Hematopoietic multipotent progenitor cell treated with erythropoietin and hydrocortisone succinate and interleukin-3 and kit ligand, for 17 days (in vitro differentiated cells): Measurements from ENCODE around the gene CTU2.

ENCODE experiments used
- DNase-seq: peaks from one replicate; pipeline ENCODE4 v3.0.0-alpha.2; 2015; ENCODE audit warnings: low spot score

Gene CTU2

DNA sequence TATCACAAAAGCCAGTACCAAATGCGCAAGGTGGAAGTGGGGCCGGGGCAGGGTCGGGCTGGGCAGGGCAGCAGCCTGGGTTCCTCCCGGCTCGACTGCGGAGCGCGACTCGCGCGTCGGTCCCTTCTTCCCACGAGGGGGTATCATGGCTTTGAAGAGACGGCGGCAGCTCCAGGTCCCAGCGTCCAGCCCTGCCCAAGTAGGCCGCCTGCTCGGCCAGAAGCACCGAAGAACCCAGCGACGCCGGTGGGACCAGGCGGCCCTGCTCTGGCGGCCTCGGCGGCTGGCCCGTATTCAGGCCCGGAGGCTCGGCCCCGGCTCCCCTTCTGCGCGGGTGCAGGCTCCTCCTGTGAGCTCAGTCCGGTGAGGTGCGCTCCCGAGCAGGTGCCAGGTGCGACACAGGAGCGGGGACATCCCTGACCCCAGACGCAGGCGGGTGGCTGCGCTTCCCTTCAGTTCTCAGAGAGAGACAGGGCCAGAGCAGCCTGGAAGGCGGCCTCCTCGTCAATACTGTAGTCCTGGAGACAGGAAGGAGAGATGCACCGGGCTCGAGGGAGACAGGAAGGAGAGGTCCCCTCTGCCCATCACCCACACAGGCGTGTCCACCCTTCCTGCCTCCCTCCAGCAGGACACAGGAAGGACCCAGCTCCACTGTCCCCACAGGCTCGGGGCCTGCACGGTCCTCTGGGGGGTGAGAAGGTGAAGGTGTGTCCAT, 9.0 kb upstream of the CTU2 start:
- no peak for DNase-seq

DNA sequence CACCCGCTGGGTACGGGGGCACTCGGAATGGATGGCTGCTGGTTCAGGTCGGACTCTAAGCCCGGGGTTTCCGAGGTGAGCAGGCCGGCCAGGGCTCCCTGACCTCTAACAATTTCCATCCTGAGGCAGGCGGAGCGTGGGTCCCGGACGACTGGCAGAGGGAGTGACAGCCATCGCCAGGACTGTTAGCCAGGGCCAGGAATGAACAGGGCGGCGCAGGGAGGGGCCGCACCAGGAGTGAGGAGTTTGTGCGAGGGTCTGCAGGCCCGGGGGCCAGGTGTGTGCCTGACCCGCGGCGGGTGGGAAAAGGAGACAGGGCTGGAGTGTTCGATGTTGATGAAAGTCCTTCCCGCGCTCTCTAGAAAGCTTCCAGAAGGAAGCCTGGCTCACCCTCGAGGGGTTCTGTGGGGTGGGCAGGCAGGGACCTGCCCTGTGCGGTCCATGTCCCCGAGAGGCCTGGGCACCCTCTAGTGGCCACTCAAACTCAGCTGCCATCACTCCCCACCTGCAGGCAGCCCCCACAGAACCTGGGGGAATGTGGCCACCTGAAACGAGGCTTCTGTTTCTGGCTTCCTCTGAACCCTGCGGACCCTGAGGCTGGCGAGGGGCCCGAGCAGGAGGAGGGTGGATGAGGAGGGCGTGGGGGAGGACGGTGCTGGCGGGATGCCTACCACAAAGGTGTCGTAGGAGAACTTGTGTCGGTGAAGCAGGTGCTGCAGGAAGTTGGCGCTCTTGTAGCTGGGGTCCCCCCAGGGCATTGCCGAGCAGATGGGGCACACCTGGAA, 8.3 kb upstream of the CTU2 start:
- no peak for DNase-seq

- DNase-seq: no peak
Measured at GRCh38 chr16:88698646-88699045, 7.7 kb upstream of the CTU2 start.

GRCh38 chr16:88699180-88699579, 7.1 kb upstream of the CTU2 start:
- DNase-seq: no peak

GRCh38 chr16:88700322-88700635, 6.0 kb upstream of the CTU2 start:
- no peak for DNase-seq

DNA sequence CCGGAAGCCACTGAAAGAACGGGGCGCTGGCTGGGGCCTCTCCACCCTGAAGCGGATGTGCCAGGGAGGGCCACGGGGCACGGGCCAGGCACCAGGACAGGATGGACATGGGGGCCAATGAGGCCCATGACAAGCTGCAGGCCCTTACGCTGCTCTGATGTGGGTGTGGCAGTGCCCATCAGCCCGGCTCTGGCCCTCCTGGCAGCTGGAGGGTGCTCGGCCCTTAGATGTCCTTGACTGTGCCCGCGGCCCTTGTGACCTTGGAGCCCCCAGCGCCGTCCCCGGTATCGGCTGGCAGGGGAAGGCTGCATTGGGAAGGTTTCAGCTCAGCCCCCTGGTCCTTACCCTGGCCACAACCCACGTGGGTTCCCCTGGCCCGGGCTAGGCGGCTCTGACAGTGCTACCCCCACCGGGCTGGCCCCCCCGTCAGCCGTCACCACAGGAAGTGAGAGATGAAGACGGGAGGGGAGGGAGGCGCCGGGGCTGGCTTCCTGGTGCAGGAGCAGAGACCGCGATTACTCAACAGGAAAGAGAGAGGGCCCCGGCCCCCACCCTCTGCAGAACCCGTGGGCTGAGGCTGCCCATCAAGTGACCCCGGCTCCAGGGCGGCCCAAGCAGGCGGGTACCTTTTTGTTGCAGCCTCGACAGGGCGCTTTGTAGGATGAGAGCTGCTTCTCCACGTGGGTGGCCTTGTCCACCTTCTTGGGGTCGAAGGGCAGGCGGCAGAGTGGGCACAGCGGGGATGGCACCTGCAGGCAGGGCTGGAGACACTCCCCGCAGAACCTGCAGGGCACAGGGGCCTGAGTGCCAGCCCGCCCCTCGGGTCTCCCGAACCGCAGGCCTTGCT, 5.4 kb upstream of the CTU2 start:
- no peak for DNase-seq

- DNase-seq: no peak
Measured at GRCh38 chr16:88701581-88702370, 4.5 kb upstream of the CTU2 start.

DNA sequence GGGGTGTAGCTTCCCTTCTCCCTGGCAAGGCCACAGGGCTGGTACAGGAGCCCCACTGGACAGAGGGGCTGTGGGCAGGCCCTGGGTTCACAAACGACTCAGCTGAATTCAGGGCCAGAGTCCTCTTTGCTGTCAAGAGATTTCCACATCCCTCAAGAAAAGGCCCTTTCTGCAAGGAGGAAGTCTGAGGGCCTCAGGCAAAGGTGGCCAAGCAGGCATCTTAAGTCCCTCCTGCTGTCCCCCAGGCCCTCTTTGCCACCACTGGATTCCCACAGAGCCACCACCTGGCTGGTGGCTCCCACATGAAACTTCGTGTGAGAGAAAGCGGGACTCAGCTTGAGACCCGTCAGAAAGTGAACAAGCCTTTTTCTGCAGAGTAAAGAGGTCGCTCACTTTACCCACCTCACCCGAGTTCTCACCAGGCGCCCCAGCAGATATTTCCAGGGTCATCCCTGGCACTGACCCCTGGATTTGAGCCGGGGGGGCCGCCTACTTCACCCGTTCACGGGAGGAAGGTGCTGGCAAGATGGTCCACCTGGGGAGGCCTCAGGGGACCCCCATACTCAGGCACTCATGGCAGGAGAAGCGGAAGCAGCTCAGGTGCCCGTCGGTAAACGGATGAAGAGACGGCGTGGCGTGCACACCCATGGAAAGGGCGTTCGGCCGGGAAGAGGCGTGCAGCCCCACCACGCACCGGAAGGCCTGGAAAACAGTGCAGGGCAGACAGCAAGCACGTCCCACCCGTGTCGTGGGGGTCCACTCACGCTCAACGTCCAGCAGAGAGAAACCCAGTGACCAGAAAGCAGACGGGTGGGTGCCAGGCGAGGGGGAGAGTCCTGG, 3.7 kb upstream of the CTU2 start:
- DNase-seq: no peak

- DNase-seq: no peak
Measured at GRCh38 chr16:88703486-88704309, 2.6 kb upstream of the CTU2 start.

DNA sequence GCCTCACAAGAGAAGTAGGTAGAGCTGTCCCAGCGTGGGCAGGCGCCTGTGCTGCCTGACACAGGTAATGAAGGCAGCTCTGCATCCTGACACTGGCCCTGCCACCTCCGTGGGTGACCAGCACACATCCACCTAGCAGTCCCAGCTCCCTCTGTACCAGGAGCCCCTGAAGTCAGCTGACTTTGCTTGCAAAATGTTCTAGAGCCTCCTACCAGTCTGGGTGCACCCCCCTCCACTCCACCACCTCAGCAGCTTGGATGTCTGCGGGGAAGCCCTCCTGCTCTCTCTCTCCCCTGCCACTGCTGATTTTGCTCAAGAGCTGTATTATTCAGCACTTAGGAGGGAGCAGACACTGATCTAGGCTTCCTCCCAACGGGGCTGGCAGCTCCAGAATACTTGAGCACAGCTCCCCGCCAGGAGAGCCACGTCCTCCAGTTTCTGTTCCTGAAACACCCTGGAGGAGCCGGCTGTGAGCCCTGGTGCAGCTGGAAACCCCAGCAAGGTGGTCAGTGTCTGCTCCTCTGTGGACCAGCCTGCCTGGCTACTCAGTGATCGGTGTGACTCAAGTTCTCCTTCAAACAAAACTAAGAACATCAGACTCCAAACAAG, 1.1 kb upstream of the CTU2 start:
- no peak for DNase-seq

DNA sequence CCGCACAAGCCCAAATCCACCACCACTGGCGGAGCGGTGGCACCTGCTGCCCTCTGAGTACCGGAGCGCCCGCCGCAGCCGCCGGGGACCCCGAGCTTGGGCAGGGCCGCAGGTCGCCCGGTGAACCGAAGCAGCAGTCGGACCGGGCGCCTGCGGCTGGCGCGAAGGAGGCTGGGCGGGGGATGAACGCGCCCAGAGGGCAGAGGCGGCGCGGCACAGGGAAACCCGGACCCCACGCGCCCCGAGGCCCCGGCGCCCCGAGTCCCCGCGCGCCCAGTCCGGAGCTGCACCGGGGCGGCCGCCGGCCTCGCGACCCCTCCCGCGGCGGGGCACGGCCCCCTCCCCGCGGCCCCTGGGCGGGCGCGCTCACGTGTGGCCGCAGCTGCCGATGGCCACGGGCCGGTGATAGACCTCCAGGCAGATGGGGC, 488 bp upstream of the CTU2 start:
- DNase-seq: no peak

GRCh38 chr16:88706965-88707826, 893 bp downstream of the CTU2 start:
- no peak for DNase-seq

GRCh38 chr16:88710556-88710955, 4.3 kb downstream of the CTU2 start:
- no peak for DNase-seq

- no peak for DNase-seq
Measured at GRCh38 chr16:88711750-88712340, 5.5 kb downstream of the CTU2 start.

DNA sequence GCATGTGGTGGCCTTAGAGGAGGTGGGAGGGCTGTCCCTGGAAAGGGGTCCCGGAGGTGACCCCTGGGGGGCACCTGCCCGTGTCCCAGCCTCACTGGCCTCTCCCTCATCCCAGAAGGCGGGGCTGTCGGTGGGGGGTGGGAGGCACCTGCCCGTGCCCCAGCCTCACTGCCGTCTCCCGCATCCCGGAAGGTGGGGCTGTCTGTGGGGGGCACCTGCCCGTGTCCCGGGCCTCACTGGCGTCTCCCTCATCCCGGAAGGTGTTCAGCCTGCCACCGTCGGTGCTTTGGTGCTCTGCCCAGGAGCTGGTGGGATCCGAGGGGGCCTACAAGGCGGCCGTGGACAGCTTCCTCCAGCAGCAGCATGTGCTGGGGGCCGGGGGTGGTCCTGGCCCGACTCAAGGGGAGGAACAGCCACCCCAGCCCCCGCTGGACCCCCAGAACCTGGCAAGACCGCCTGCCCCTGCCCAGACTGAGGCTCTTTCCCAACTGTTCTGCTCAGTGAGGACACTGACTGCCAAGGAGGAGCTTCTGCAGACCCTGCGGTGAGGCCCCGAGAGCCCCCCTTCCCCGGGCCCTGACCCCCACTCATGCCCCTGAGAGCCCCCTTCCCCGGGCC, 6.2 kb downstream of the CTU2 start:
- no peak for DNase-seq

- no peak for DNase-seq
Measured at GRCh38 chr16:88713054-88713453, 6.8 kb downstream of the CTU2 start.

DNA sequence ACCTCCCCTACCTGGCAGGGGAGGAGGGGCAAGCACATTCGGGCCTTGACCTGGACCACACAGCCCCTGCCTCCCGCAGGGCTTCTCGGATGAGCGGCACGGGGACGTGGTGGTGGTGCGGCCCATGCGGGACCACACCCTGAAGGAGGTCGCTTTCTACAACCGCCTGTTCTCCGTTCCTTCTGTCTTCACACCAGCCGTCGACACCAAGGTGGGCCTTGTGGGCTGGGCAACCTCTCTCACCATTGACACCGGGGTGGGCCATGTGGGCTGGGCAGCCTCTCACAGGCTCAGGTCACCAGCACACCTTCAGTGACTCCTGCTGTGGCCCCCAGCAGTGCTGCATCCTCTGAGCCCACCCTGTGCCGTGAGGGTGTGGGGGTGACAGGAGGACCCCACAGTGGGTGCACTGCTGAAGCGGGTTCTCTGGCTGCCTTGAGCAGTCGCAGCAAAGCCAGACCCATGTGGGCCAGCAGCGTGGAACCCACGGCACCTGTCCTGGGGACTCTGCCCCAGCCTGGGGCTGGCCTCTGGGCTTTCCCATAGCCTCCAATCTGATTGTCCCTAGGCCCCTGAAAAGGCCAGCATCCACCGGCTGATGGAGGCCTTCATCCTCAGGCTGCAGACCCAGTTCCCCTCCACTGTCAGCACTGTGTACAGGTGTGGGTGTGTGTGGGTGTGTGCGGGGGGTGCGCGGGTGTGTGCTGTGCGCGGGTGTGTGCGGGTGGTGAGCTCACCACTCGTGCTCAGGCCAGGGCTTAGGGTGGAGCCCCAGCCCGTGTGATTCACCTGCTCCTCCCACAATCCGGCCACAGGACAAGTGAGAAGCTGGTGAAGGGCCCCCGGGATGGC, 7.5 kb downstream of the CTU2 start:
- DNase-seq: no peak
